Measurements from ENCODE around the gene DHX35. TPM values are rescaled to one million over a fixed set of nuclear protein-coding genes. Genes with fewer than 3 reads are reported as not detected.

Gene DHX35
- total and polyA plus RNA-seq, 2 of the 4 experiments (the other 2 are of a cell fraction) = 9.1 to 13.5 TPM

DNA sequence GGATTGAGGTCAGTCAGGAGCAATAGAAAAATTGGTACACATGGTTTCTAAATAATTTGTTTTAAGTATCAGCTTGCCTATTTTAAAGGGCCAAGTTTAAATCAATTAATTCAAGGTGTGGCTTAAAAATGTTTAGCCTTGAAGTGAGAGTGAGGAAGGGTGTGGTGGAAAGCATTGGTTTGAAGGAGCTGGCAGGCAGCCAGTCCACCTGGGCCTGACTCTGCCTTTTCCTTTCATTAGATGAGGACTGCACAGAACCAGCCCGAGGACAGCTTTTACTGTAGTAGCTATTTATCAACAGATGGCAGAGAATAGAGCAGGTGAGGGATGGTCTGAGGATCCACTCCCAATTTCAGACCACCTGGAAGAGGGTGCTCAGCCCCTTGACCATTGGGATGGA lies 42.4 kb downstream of the DHX35 start:
- CTCF ChIA-PET = interaction anchor here (1.0 kb wide), 2 partner anchors 9 to 13 kb away, joined by 3 read pairs; no protein-coding TSS in a partner anchor
- no peak for ATAC-seq (ENCODE audit: low read depth)

More for the DNA sequence above, 42.4 kb downstream of the DHX35 start:
- Histone ChIP-seq H3K9ac (ENCODE audit: low read depth, low read length) (no peak overlapping the region), H4K20me1 (ENCODE audit: insufficient read depth, low read length) (no peaks in the 10 kb centered on the region), H3K9me1 (ENCODE audit: insufficient read depth, low read length) (peaks cover 16% of the 10 kb centered on the region), H3K4me1 (ENCODE audit: control insufficient read depth, insufficient read depth, low read length) (no peaks in the 10 kb centered on the region), H3K23ac (ENCODE audit: low read depth, low read length) (no peak overlapping the region), H3K79me1 (ENCODE audit: low read depth in 1 of 2, low read length in 2 of 2) (peaks cover 0 to 9% of the 10 kb centered on the region in 2 experiments; a peak in 2 of 4 replicates), H3K36me3 (ENCODE audit: control insufficient read depth, insufficient read depth, low read length) (peaks cover 46% of the 10 kb centered on the region), H4K5ac (ENCODE audit: low read depth, low read length) (no peak overlapping the region), H3K27ac (ENCODE audit: insufficient read depth, low read length) (no peak overlapping the region), H2BK120ac (ENCODE audit: low read depth, low read length) (no peak overlapping the region), H3K9me3 (ENCODE audit: control insufficient read depth, insufficient read depth, low read length) (no peaks in the 10 kb centered on the region), H3K56ac (ENCODE audit: extremely low read depth, insufficient read depth, low read length) (no peak overlapping the region), H2BK5ac (ENCODE audit: low read depth, low read length, poor library complexity, severe bottlenecking) (no peak overlapping the region), H3K14ac (replicated peaks; ENCODE audit: low read depth, low read length) (no peak overlapping the region), H2AFZ (replicated peaks; ENCODE audit: low read length, poor library complexity) (no peak overlapping the region), H2AK5ac (ENCODE audit: low read depth, low read length) (no peak overlapping the region), H3K4me3 (ENCODE audit: insufficient read depth, low read depth, low read length) (no peak overlapping the region), H3K4me2 (ENCODE audit: low read depth, low read length) (no peak overlapping the region), H2BK20ac (ENCODE audit: low read depth, low read length) (no peak overlapping the region), H3K4ac (ENCODE audit: low read depth, low read length) (no peak overlapping the region), H3K27me3 (ENCODE audit: control insufficient read depth, insufficient read depth, low read length) (no peaks in the 10 kb centered on the region), H2BK15ac (ENCODE audit: low read depth, low read length) (no peak overlapping the region), H4K91ac (ENCODE audit: insufficient read depth, low read depth, low read length) (no peak overlapping the region), H4K8ac (ENCODE audit: low read depth in 2 of 2, low read length in 2 of 2) (no peak overlapping the region), H3K18ac (ENCODE audit: low read depth, low read length) (no peak overlapping the region), H2AK9ac (replicated peaks; ENCODE audit: low read depth, low read length, poor library complexity) (no peak overlapping the region)
- dilution Hi-C loops (cut with HindIII; ENCODE audit: low sequenced_read_pairs, unreplicated experiment) (no loop called here), in situ Hi-C loops (cut with MboI; ENCODE audit: low sequenced_read_pairs) (no loop called here), intact Hi-C loops (cut with micrococcal nuclease) (no loop called here)
- no TSS peak for BruUV-seq (replicated peaks)
- POLR2A ChIA-PET (ENCODE audit: unreplicated experiment) = no interaction called here
- DNase-seq = no peak
- no CpG with 5 or more reads among the region's 1 CpG for WGBS, 2 experiments (ENCODE audit: extremely low coverage in 2 of 2, insufficient read length in 1 of 2)
- TF ChIP-seq MAZ (IDR thresholded peaks at IDR 0.05; ENCODE audit: borderline replicate concordance, low read depth, low read length) (no peak), CHD1 (IDR thresholded peaks at IDR 0.05; ENCODE audit: low read depth, low read length) (no peak), POLR2A (IDR thresholded peaks at IDR 0.05; ENCODE audit: low read depth, low read length) (no peak), SMC3 (IDR thresholded peaks at IDR 0.05; ENCODE audit: low read depth, low read length) (no peak), MXI1 (IDR thresholded peaks at IDR 0.05; ENCODE audit: borderline replicate concordance, low read depth, low read length) (no peak), CEBPB (IDR thresholded peaks at IDR 0.05; ENCODE audit: low read depth, low read length) (no peak), BHLHE40 (IDR thresholded peaks at IDR 0.05; ENCODE audit: low read depth, low read length) (no peak), RAD21 (IDR thresholded peaks at IDR 0.05; ENCODE audit: low read length) (no peak), FOS (IDR thresholded peaks at IDR 0.05; ENCODE audit: low read depth, low read length) (no peak)

Measured in IMR-90 (cell line).